ENCODE data around the gene ZIC4. TPM values are rescaled to one million over a fixed set of nuclear protein-coding genes. Genes with fewer than 3 reads are reported as not detected.

ZIC4 gene
- total RNA-seq, 1 donor from 2014 or later, result 40.2 TPM

DNA sequence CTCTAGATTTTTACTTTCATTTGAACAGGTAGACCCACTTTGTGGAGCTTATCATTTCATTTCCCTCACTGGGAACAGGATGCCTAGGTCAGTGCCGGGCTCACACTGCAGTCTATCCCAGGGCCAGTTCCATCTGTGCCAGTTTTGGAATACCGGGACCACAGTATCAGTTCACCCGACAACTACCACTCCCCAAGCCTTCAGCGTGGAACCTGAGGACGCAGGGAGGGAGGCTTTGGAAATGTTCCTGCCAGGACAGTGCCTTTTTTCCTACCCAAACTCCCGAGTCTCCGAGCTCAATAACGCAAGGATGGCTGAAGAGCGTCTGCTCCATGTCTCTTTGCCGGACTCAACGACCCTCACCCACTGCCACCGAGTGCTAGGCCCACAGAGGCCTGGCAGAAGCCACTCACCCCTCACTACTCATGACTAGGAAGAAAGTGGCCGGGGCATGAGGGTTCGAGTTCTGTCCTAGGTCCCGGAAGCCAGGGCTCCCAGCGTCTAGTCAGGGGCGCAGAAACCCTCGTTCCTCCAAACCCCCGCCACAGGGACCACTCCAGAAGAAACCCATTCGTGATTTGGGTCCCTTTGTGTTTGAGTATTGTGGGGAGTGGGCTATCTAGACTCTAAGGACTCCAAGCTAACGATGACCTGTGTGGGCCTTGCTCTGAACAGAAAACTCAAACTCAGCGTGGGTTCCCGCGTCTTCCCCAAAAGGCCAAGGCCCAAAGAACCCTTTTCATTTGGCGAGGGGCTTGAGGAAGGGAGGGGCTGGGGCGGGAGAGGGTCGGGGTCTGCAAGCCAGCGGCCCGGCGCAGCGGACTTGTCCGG, 14.2 kb upstream of the ZIC4 start:
- H3K9me3 Mint-ChIP-seq, result no peaks in the 10 kb centered on the region
- peaks cover 3% of the 10 kb centered on the region for H3K36me3 Mint-ChIP-seq
- TF ChIP-seq, protein P1, sequence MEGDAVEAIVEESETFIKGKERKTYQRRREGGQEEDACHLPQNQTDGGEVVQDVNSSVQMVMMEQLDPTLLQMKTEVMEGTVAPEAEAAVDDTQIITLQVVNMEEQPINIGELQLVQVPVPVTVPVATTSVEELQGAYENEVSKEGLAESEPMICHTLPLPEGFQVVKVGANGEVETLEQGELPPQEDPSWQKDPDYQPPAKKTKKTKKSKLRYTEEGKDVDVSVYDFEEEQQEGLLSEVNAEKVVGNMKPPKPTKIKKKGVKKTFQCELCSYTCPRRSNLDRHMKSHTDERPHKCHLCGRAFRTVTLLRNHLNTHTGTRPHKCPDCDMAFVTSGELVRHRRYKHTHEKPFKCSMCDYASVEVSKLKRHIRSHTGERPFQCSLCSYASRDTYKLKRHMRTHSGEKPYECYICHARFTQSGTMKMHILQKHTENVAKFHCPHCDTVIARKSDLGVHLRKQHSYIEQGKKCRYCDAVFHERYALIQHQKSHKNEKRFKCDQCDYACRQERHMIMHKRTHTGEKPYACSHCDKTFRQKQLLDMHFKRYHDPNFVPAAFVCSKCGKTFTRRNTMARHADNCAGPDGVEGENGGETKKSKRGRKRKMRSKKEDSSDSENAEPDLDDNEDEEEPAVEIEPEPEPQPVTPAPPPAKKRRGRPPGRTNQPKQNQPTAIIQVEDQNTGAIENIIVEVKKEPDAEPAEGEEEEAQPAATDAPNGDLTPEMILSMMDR (conservative IDR thresholded peaks at IDR 0.05), result no peak
- H3K4me3 Mint-ChIP-seq, result peak overlapping the region; percentile 78
- peaks cover 95% of the 10 kb centered on the region for H3K27me3 Mint-ChIP-seq
- DNase-seq (ENCODE audit: extremely low spot score, unreplicated experiment), result no peak
- peaks cover 8% of the 10 kb centered on the region for H3K4me1 Mint-ChIP-seq (ENCODE audit: unreplicated experiment)
- peak overlapping the region; percentile 62 for H3K27ac Mint-ChIP-seq

DNA sequence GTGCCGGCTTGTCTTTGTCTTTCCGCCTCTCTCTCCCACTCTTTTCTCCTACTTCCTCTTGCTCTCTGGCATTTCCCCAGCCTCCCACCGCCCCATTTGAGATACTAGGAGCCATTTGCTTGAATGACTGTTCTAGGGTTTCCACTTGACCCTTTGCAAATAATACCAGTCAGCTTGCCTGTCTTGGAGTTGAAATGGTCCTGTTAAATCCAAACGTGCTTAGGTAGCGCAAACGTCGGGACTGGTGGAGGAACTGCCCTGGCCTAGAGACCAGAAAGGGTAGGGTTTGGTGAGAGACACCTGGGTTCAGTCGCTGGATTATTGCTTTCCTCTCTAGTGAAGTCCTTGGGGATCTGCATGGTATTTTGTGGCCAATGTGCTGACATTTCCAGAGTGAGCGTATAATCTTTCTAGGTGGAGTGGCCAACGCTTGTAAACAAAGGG, 13.5 kb upstream of the ZIC4 start:
- peak overlapping the region; percentile 62 for H3K27ac Mint-ChIP-seq
- H3K36me3 Mint-ChIP-seq, result peaks cover 7% of the 10 kb centered on the region

DNA sequence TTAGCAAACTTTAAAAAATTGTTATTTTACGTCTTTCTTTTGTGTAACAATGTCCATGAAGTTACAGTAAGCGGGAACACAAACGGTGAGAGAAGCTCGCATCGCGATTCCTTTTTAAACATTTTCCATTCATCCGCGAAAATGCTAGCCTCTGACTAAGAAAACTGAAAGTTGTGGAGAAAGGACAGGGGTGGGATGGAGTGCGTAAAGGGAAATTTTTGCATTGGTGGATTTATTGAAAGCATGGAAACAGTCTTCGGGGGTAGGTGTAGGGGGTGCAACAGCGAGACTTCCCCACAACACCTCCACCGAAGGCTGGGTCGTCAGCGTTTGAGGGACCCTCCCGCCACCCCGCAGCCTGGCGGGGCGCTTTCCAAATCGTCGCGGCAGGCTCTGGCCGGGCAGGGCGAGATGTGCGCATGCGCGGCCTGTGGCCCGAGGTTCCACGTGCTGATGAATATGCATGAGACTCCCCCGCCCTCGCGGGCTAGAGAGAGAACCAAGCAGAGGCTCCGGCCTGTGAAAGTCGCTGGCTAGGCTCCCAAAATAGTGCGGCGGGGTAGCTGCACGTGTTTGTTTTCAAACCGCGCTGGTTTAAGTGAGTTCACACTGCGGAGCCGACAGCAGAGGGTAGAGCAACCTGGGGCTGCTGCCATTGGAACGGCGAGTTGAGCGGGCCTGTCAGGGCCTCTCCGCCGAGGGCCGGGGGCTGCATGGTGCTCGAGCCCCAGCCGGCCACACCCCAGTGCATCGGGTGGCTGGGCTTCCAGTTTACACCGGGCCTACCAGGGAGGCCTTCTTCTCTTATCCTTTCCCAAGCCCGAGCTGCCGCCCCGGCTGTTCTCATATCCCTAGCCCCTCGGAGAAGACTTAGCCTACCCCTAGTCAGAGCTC, 12.7 kb upstream of the ZIC4 start:
- no peaks in the 10 kb centered on the region for H3K9me3 Mint-ChIP-seq
- peak overlapping the region; percentile 62 for H3K27ac Mint-ChIP-seq
- H3K4me3 Mint-ChIP-seq, result peak overlapping the region; percentile 79
- peak; percentile 90 for DNase-seq (ENCODE audit: extremely low spot score, unreplicated experiment)
- peaks cover 97% of the 10 kb centered on the region for H3K27me3 Mint-ChIP-seq
- peaks cover 11% of the 10 kb centered on the region for H3K4me1 Mint-ChIP-seq (ENCODE audit: unreplicated experiment)
- TF ChIP-seq, protein P1 (conservative IDR thresholded peaks at IDR 0.05), result no peak
- peaks cover 14% of the 10 kb centered on the region for H3K36me3 Mint-ChIP-seq

More for the DNA sequence above, 13.5 kb upstream of the ZIC4 start:
- H3K27me3 Mint-ChIP-seq, result peaks cover 95% of the 10 kb centered on the region
- TF ChIP-seq, protein P1 (conservative IDR thresholded peaks at IDR 0.05), result no peak
- peak overlapping the region; percentile 78 for H3K4me3 Mint-ChIP-seq
- peaks cover 11% of the 10 kb centered on the region for H3K4me1 Mint-ChIP-seq (ENCODE audit: unreplicated experiment)
- DNase-seq (ENCODE audit: extremely low spot score, unreplicated experiment), result no peak
- no peaks in the 10 kb centered on the region for H3K9me3 Mint-ChIP-seq

DNA sequence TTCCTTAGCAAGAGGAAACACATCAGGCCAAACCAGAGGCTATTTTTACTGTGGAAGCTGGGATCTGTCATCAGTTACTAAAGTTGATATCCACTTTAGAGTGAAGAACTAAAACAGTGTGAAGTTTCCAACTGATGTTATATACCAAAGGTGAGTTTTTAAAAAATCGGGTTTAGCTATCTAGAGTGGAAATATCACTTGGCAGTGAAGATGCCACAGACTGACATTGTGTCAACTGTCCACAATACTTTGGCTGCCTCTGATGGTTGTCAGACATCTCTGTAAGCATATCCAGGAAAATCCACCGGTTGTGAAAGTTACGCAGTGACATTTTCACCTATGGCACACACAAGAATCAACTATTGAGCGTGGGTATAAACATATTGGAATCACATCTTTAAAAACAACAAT, 12.0 kb upstream of the ZIC4 start:
- peak overlapping the region; percentile 79 for H3K4me3 Mint-ChIP-seq

More for the DNA sequence above, 12.0 kb upstream of the ZIC4 start:
- Mint-ChIP-seq H3K36me3 (peaks cover 18% of the 10 kb centered on the region), H3K27me3 (peaks cover 96% of the 10 kb centered on the region), H3K27ac (peak overlapping the region; percentile 62), H3K4me1 (ENCODE audit: unreplicated experiment) (peaks cover 11% of the 10 kb centered on the region), H3K9me3 (no peaks in the 10 kb centered on the region)
- DNase-seq (ENCODE audit: extremely low spot score, unreplicated experiment), result no peak
- TF ChIP-seq, protein P1 (conservative IDR thresholded peaks at IDR 0.05), result no peak
